Activated CD4-positive, alpha-beta T cell treated with anti-CD3 and anti-CD28 coated beads for 24 hours (primary cell): ENCODE data around the gene XKR8.

ENCODE experiments used
- DNase-seq, 2 donors: peaks; one replicate each; pipeline ENCODE4 v3.0.0-alpha.2; 2020; ENCODE audit warnings: low read depth in 2 of 2

Gene XKR8

GRCh38 chr1:27956761-27957160, 3.0 kb upstream of the XKR8 start:
- no peak for DNase-seq

GRCh38 chr1:27957655-27958054, 2.1 kb upstream of the XKR8 start:
- no peak for DNase-seq

GRCh38 chr1:27958513-27958912, 1.3 kb upstream of the XKR8 start:
- DNase-seq, result no peak

GRCh38 chr1:27960762-27961645, 1.2 kb downstream of the XKR8 start:
- DNase-seq, result no peak

GRCh38 chr1:27961646-27962221, 2.0 kb downstream of the XKR8 start:
- DNase-seq, result no peak

GRCh38 chr1:27963393-27963792, 3.6 kb downstream of the XKR8 start:
- no peak for DNase-seq

- no peak for DNase-seq
Measured at GRCh38 chr1:27966402-27967105, 6.8 kb downstream of the XKR8 start.

GRCh38 chr1:27967106-27967883, 7.5 kb downstream of the XKR8 start:
- no peak for DNase-seq

- DNase-seq, result no peak
Measured at GRCh38 chr1:27967884-27968466, 8.2 kb downstream of the XKR8 start.

GRCh38 chr1:27968692-27969091, 8.9 kb downstream of the XKR8 start:
- no peak for DNase-seq

GRCh38 chr1:27970401-27970800, 10.6 kb downstream of the XKR8 start:
- no peak for DNase-seq

- no peak for DNase-seq
Measured at GRCh38 chr1:27971674-27972073, 11.9 kb downstream of the XKR8 start.

GRCh38 chr1:27972141-27972540, 12.4 kb downstream of the XKR8 start:
- no peak for DNase-seq

- no peak for DNase-seq
Measured at GRCh38 chr1:27973771-27974416, 14.1 kb downstream of the XKR8 start.

- DNase-seq, result no peak
Measured at GRCh38 chr1:27974417-27974781, 14.6 kb downstream of the XKR8 start.

- no peak for DNase-seq
Measured at GRCh38 chr1:27979151-27979858, 19.5 kb downstream of the XKR8 start.

GRCh38 chr1:27979859-27980201, 20.1 kb downstream of the XKR8 start:
- no peak for DNase-seq

GRCh38 chr1:27980216-27980845, 20.6 kb downstream of the XKR8 start:
- no peak for DNase-seq

GRCh38 chr1:27981145-27981544, 21.4 kb downstream of the XKR8 start:
- DNase-seq, result no peak

GRCh38 chr1:27990920-27991537, 31.3 kb downstream of the XKR8 start:
- no peak for DNase-seq
